Measurements from ENCODE around the gene TNIK. TPM values are rescaled to one million over a fixed set of nuclear protein-coding genes. Genes with fewer than 3 reads are reported as not detected.
"Not testable (repeated sequence)": the region's sequence is repeated elsewhere in the genome, so short reads cannot be mapped to it uniquely, and the experiment has no call there.

The TNIK gene
- total and polyA plus RNA-seq, 10 donors: 0.85 to 34.5 (median 14.1) TPM

DNA sequence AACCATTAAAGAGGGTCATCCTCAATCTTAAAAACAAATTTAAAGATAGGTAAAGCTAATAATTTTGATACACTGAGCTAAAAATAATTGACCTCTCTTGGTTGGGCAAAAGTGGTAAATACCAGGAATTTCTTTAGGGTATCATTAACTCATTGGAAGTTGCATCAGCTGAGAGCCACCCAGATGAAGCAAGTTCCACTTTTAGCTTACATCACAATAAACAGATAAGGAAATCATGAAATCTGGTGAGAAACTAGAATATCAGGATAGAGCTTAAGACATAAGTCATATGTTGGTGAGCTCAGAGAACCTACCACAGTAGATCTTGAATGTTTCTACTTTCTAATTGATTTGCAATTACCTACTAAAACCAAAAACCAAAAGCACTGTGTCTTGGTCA, 336.3 kb downstream of the TNIK start:
- no peak overlapping the region for H3K4me3 ChIP-seq
- DNase-seq: no peak
- intact Hi-C loops (cut with DNase I; ENCODE audit: low total_unique reads): no loop called here
- no peaks in the 10 kb centered on the region for H3K9me3 ChIP-seq
- H3K27ac ChIP-seq: no peak overlapping the region
- peaks cover 0 to 40% (median 3%) of the 10 kb centered on the region in 6 donors for H3K36me3 ChIP-seq
- H3K27me3 ChIP-seq (replicated peaks in 1 of 7): no peaks in the 10 kb centered on the region
- peaks cover 0 to 11% (median 0%) of the 10 kb centered on the region in 6 donors for H3K4me1 ChIP-seq
- TF ChIP-seq POLR2A (IDR thresholded peaks at IDR 0.05) (no peak), POLR2AphosphoS5 (IDR thresholded peaks at IDR 0.05) (no peak)
- TF ChIP-seq, protein P1, sequence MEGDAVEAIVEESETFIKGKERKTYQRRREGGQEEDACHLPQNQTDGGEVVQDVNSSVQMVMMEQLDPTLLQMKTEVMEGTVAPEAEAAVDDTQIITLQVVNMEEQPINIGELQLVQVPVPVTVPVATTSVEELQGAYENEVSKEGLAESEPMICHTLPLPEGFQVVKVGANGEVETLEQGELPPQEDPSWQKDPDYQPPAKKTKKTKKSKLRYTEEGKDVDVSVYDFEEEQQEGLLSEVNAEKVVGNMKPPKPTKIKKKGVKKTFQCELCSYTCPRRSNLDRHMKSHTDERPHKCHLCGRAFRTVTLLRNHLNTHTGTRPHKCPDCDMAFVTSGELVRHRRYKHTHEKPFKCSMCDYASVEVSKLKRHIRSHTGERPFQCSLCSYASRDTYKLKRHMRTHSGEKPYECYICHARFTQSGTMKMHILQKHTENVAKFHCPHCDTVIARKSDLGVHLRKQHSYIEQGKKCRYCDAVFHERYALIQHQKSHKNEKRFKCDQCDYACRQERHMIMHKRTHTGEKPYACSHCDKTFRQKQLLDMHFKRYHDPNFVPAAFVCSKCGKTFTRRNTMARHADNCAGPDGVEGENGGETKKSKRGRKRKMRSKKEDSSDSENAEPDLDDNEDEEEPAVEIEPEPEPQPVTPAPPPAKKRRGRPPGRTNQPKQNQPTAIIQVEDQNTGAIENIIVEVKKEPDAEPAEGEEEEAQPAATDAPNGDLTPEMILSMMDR (IDR thresholded peaks at IDR 0.05 in 8 of 11, conservative IDR thresholded peaks at IDR 0.05 in 3 of 11): no peak

DNA sequence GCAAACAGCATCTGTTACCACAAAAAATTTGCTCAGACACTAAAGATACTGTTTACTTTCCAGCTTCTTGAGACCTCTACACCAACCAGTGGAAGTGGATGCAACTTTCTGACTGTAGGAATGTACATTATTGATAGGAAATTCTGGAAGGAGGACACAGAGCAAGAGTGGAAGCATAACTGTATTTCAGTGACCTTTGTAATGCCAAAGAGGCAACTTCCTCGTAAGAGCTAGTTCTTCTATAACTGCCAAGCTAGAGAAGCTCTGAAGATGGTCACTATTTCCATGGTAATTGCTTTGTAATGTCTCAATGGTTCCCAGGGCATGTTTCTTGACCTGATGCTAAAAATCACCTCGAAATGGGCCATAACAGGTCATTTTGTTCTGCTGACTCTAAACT, 337.3 kb downstream of the TNIK start:
- H3K9me3 ChIP-seq: no peaks in the 10 kb centered on the region
- peaks cover 0 to 11% (median 0%) of the 10 kb centered on the region in 6 donors for H3K4me1 ChIP-seq
- no peak overlapping the region for H3K4me3 ChIP-seq
- H3K27ac ChIP-seq: no peak overlapping the region
- no peaks in the 10 kb centered on the region for H3K27me3 ChIP-seq (replicated peaks in 1 of 7)
- TF ChIP-seq, protein P1 (IDR thresholded peaks at IDR 0.05 in 8 of 11, conservative IDR thresholded peaks at IDR 0.05 in 3 of 11): no peak
- TF ChIP-seq POLR2A (IDR thresholded peaks at IDR 0.05) (no peak), POLR2AphosphoS5 (IDR thresholded peaks at IDR 0.05) (no peak)
- peaks cover 0 to 35% (median 3%) of the 10 kb centered on the region in 6 donors for H3K36me3 ChIP-seq
- intact Hi-C loops (cut with DNase I; ENCODE audit: low total_unique reads): no loop called here
- DNase-seq: no peak
- 62 to 86% (median 72%) methylated on average over 2 of the region's 2 CpGs for WGBS, 5 donors

DNA sequence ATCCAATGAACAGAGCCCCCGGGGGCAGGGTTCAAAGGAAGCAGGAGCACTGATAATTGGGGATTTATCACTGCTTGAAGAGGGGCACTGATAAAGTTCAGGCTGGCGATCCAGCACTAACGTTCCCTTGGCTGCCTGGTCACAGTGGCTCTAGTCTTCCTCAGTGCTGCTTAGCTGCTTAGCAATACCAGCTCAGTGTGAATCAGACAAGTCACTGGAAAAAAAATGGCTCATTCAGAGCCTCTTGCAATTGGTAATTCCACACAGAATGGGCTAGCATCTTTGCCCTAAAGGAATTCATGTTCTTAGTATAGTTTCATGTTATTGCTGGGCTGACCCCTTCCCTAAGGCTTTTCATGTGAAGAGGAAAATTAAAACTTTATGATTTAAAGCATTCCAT, 338.0 kb downstream of the TNIK start:
- no peak for DNase-seq
- Histone ChIP-seq H3K4me3 (no peak overlapping the region), H3K4me1 (peaks cover 0 to 11% (median 0%) of the 10 kb centered on the region in 6 donors), H3K9me3 (no peaks in the 10 kb centered on the region), H3K27ac (no peak overlapping the region), H3K36me3 (peaks cover 0 to 35% (median 3%) of the 10 kb centered on the region in 6 donors), H3K27me3 (replicated peaks in 1 of 7) (no peaks in the 10 kb centered on the region)
- WGBS, 5 donors: 52 to 84% (median 81%) methylated on average over 3 of the region's 3 CpGs
- no peak for TF ChIP-seq POLR2AphosphoS5 (IDR thresholded peaks at IDR 0.05)
- TF ChIP-seq POLR2A (IDR thresholded peaks at IDR 0.05): no peak
- TF ChIP-seq, protein P1 (IDR thresholded peaks at IDR 0.05 in 8 of 11, conservative IDR thresholded peaks at IDR 0.05 in 3 of 11): no peak
- intact Hi-C loops (cut with DNase I; ENCODE audit: low total_unique reads): no loop called here

DNA sequence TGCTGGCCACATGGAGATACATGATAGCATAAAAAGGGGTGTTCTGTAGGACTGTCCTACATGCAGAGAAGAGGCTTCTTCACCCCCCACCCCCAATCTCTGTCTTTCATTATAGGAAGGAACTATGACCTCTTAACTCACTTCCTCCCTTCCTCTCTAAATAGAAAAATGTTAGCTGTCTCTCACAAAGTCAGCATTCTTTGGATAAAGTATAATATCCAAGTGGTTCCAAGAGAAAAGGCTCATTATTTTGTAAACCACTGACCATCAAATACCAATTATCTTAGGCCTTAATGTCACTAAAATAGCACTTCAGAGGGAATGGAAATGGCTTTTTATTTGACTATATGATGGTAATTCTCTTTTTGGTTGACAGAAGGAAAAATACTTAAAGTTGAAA, 338.4 kb downstream of the TNIK start:
- no peaks in the 10 kb centered on the region for H3K9me3 ChIP-seq
- no peak for TF ChIP-seq POLR2A (IDR thresholded peaks at IDR 0.05)
- no peak for TF ChIP-seq POLR2AphosphoS5 (IDR thresholded peaks at IDR 0.05)
- TF ChIP-seq, protein P1 (IDR thresholded peaks at IDR 0.05 in 8 of 11, conservative IDR thresholded peaks at IDR 0.05 in 3 of 11): no peak
- no peaks in the 10 kb centered on the region for H3K27me3 ChIP-seq (replicated peaks in 1 of 7)
- peaks cover 0 to 35% (median 3%) of the 10 kb centered on the region in 6 donors for H3K36me3 ChIP-seq
- peaks cover 0 to 11% (median 0%) of the 10 kb centered on the region in 6 donors for H3K4me1 ChIP-seq
- no peak overlapping the region for H3K27ac ChIP-seq
- H3K4me3 ChIP-seq: no peak overlapping the region
- intact Hi-C loops (cut with DNase I; ENCODE audit: low total_unique reads): no loop called here
- DNase-seq: no peak

DNA sequence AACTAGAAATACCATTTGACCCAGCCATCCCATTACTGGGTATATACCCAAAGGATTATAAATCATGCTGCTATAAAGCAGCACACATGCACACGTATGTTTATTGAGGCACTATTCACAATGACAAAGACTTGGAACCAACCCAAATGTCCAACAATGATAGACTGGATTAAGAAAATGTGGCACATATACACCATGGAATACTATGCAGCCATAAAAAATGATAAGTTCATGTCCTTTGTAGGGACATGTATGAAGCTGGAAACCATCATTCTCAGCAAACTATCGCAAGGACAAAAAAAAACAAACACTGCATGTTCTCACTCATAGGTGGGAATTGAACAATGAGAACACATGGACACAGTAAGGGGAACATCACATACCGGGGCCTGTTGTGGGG, 340.8 kb downstream of the TNIK start:
- H3K4me3 ChIP-seq; H3K9me3 ChIP-seq; DNase-seq; H3K27me3 ChIP-seq (replicated peaks in 1 of 7); intact Hi-C loops (cut with DNase I; ENCODE audit: low total_unique reads); H3K27ac ChIP-seq: not testable (repeated sequence)
- Histone ChIP-seq H3K4me1 (peaks cover 0 to 11% (median 0%) of the 10 kb centered on the region in 6 donors), H3K36me3 (peaks cover 0 to 30% (median 3%) of the 10 kb centered on the region in 6 donors)
- WGBS, 5 donors: 93 to 97% (median 94%) methylated on average over 3 of the region's 3 CpGs

DNA sequence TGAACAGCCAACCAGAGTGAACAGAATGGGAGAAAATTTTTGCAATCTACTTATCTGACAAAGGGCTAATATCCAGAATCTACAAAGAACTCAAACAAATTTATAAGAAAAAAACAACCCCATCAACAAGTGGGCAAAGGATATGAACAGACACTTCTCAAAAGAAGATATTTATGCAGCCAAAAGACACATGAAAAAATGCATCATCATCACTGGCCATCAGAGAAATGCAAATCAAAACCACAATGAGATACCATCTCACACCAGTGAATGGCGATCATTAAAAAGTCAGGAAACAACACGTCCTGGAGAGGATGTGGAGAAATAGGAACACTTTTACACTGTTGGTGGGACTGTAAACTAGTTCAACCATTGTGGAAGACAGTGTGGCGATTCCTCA, 341.2 kb downstream of the TNIK start:
- DNase-seq; intact Hi-C loops (cut with DNase I; ENCODE audit: low total_unique reads); H3K9me3 ChIP-seq; H3K4me3 ChIP-seq; H3K27ac ChIP-seq; H3K27me3 ChIP-seq (replicated peaks in 1 of 7): not testable (repeated sequence)
- peaks cover 0 to 30% (median 3%) of the 10 kb centered on the region in 6 donors for H3K36me3 ChIP-seq
- peaks cover 0 to 11% (median 0%) of the 10 kb centered on the region in 6 donors for H3K4me1 ChIP-seq
- 38 to 73% (median 65%) methylated on average over 2 to 3 of the region's 3 CpGs for WGBS, 5 donors
